OCI-LY7 (cell line): Measurements from ENCODE around the gene NWD2.

ENCODE experiments used
- CTCF ChIP-seq: fragments of 200-600 bp; sonication (generic); conservative IDR thresholded peaks from 2 replicates; pipeline ENCODE4 v1.5.1; 2014; ENCODE audit warnings: mild to moderate bottlenecking, antibody characterized with exemption, low read length, moderate library complexity, mixed read lengths
- EZH2phosphoT487 ChIP-seq: fragments of 200-600 bp; sonication (generic); IDR thresholded peaks from 2 replicates; pipeline ENCODE4 v1.6.1; 2018; ENCODE audit warnings: low read depth, borderline replicate concordance, mild to moderate bottlenecking, mixed run types, antibody characterized with exemption, low read length, moderate library complexity, mixed read lengths

GRCh38 chr4:37244583-37245390 is at the start of gene NWD2:
- TF ChIP-seq EZH2phosphoT487 (no peak), CTCF (no peak)
